H1 (cell line): Measurements from ENCODE around the gene OOEP. TPM values are rescaled to one million over a fixed set of nuclear protein-coding genes. Genes with fewer than 3 reads are reported as not detected.

ENCODE experiments used
- CTCF ChIA-PET: fragments of 300-600 bp; sonication (Branson Sonifier 250); formaldehyde crosslinking; loops from one replicate; lab custom pipeline; 2021; ENCODE audit not compliant: partially characterized antibody; lab: Charles Lee
- POLR2A ChIA-PET: fragments of 300-600 bp; sonication (Branson Sonifier 250); formaldehyde crosslinking; loops from one replicate; lab custom pipeline; 2021; ENCODE audit warnings: inconsistent platforms; ENCODE audit not compliant: partially characterized antibody; lab: Charles Lee
- DNase-seq, 2 experiments: peaks; one replicate each; pipeline versions ENCODE4 v3.0.0 to v3.0.0-alpha.2; 2010 to 2022; ENCODE audit warnings: low spot score in 2 of 2, low read depth in 1 of 2, mixed read lengths in 1 of 2
- FAIRE-seq: peaks from 2 replicates; lab custom pipeline; 2011; peaks lifted over from hg19 to GRCh38; lab: Jason Lieb, UNC
- H2AFZ ChIP-seq: 2 replicates; pipeline ENCODE4 v1.8.1; 2012; ENCODE audit warnings: low read length, inconsistent platforms
- H2AK5ac ChIP-seq: 2 replicates; pipeline ENCODE4 v1.6.1; 2013; ENCODE audit warnings: low read depth, low read length
- H2BK120ac ChIP-seq: replicated peaks from 2 replicates; pipeline ENCODE3; 2013; ENCODE audit warnings: low read depth, low read length, inconsistent platforms
- H2BK12ac ChIP-seq: 2 replicates; pipeline ENCODE4 v1.6.1; 2013; ENCODE audit warnings: low read depth, low read length
- H2BK15ac ChIP-seq: 2 replicates; pipeline ENCODE4 v1.6.1; 2013; ENCODE audit warnings: low read length
- H2BK20ac ChIP-seq: 2 replicates; pipeline ENCODE4 v1.6.1; 2013; ENCODE audit warnings: low read length
- H2BK5ac ChIP-seq: 2 replicates; pipeline ENCODE4 v1.6.1; 2013; ENCODE audit warnings: low read depth, low read length
- H3K14ac ChIP-seq: 2 replicates; pipeline ENCODE4 v1.6.1; 2013; ENCODE audit warnings: inconsistent platforms; ENCODE audit not compliant: insufficient read length
- H3K18ac ChIP-seq: 2 replicates; pipeline ENCODE4 v1.6.1; 2013; ENCODE audit warnings: low read length; ENCODE audit errors: extremely low read depth
- H3K23ac ChIP-seq: 2 replicates; pipeline ENCODE4 v1.6.1; 2013; ENCODE audit warnings: inconsistent platforms; ENCODE audit not compliant: insufficient read length
- H3K23me2 ChIP-seq: 2 replicates; pipeline ENCODE4 v1.6.1; 2013; ENCODE audit warnings: low read depth, low read length
- H3K27ac ChIP-seq: 2 replicates; pipeline ENCODE4 v1.6.1; 2011; ENCODE audit warnings: low read depth, low read length, inconsistent platforms
- H3K27me3 ChIP-seq, 4 experiments: replicated peaks in 1 of 4; 1 replicate in 1 of 4; 2 replicates in 3 of 4; pipeline versions ENCODE4 v1.6.1 to v1.8.1; 2011 to 2013; ENCODE audit warnings: low read length in 3 of 4, mild to moderate bottlenecking in 3 of 4, inconsistent platforms in 2 of 4, mixed read lengths in 2 of 4, moderate library complexity in 1 of 4; ENCODE audit not compliant: control insufficient read depth in 3 of 4, insufficient read depth in 3 of 4; ENCODE audit errors: extremely low read depth in 1 of 4
- H3K36me3 ChIP-seq, 4 experiments: 2 replicates each; pipeline versions ENCODE4 v1.6.1 to v1.8.1; 2011 to 2013; ENCODE audit warnings: mild to moderate bottlenecking in 4 of 4, low read length in 3 of 4, moderate library complexity in 2 of 4, control low read depth in 1 of 4, inconsistent platforms in 1 of 4; ENCODE audit not compliant: insufficient read depth in 4 of 4, control insufficient read depth in 2 of 4
- H3K4ac ChIP-seq: replicated peaks from 2 replicates; pipeline ENCODE3; 2013; ENCODE audit warnings: low read length, low read depth, mixed read lengths, inconsistent platforms; ENCODE audit not compliant: insufficient read length
- H3K4me1 ChIP-seq, 4 experiments: replicated peaks in 1 of 4; 1 replicate in 1 of 4; 2 replicates in 3 of 4; pipeline versions ENCODE4 v1.6.1 to v1.8.1; 2011 to 2013; ENCODE audit warnings: low read length in 3 of 4, inconsistent platforms in 2 of 4, mixed read lengths in 1 of 4; ENCODE audit not compliant: insufficient read depth in 4 of 4, control insufficient read depth in 3 of 4
- H3K4me2 ChIP-seq, 2 experiments: 2 replicates each; pipeline versions ENCODE4 v1.6.1 to v1.8.1; 2011 to 2013; ENCODE audit warnings: low read depth in 2 of 2, low read length in 2 of 2, control low read depth in 1 of 2, inconsistent platforms in 1 of 2, mild to moderate bottlenecking in 1 of 2; ENCODE audit not compliant: insufficient read depth in 1 of 2
- H3K4me3 ChIP-seq, 4 experiments: fragments of 200-600, 300-600 bp in 1 of 4; sonication (generic), shearing (Covaris generic), sonication (Bioruptor Twin) in 1 of 4; 2 replicates each; pipeline versions ENCODE4 v1.5.1 to v1.8.1; 2011 to 2016; ENCODE audit warnings: low read length in 4 of 4, low read depth in 3 of 4, control low read depth in 2 of 4, inconsistent platforms in 2 of 4, mild to moderate bottlenecking in 2 of 4, mixed read lengths in 1 of 4, moderate library complexity in 1 of 4; ENCODE audit not compliant: insufficient read depth in 2 of 4; ENCODE audit errors: extremely low read depth in 1 of 4
- H3K56ac ChIP-seq: replicated peaks from 2 replicates; pipeline ENCODE3; 2013; ENCODE audit warnings: low read depth, mild to moderate bottlenecking, mixed read lengths, low read length, inconsistent platforms; ENCODE audit not compliant: insufficient read length
- H3K79me1 ChIP-seq: 2 replicates; pipeline ENCODE4 v1.6.1; 2013; ENCODE audit warnings: low read depth, low read length, control low read depth
- H3K79me2 ChIP-seq, 2 experiments: 2 replicates each; pipeline versions ENCODE4 v1.6.1 to v1.8.1; 2012 to 2013; ENCODE audit warnings: low read length in 2 of 2, mild to moderate bottlenecking in 2 of 2, inconsistent platforms in 1 of 2; ENCODE audit not compliant: insufficient read depth in 2 of 2, control insufficient read depth in 1 of 2
- H3K9ac ChIP-seq, 4 experiments: replicated peaks in 1 of 4; 1 replicate in 1 of 4; 2 replicates in 3 of 4; pipeline versions ENCODE4 v1.6.1 to v1.8.1; 2011 to 2013; ENCODE audit warnings: low read depth in 3 of 4, low read length in 3 of 4, control low read depth in 2 of 4, mild to moderate bottlenecking in 2 of 4, moderate library complexity in 2 of 4, inconsistent platforms in 1 of 4; ENCODE audit errors: extremely low read depth in 1 of 4
- H3K9me3 ChIP-seq, 2 experiments: 2 replicates each; pipeline versions ENCODE4 v1.6.1 to v1.8.1; 2012 to 2013; ENCODE audit warnings: mild to moderate bottlenecking in 2 of 2, moderate library complexity in 2 of 2, control low read depth in 1 of 2, inconsistent platforms in 1 of 2, low read depth in 1 of 2, low read length in 1 of 2, mixed read lengths in 1 of 2; ENCODE audit not compliant: insufficient read depth in 2 of 2
- H4K20me1 ChIP-seq, 2 experiments: replicated peaks in 1 of 2; 2 replicates each; pipeline versions ENCODE3 to v1.8.1; 2011 to 2013; ENCODE audit warnings: inconsistent platforms in 2 of 2, low read length in 2 of 2, mild to moderate bottlenecking in 1 of 2; ENCODE audit not compliant: insufficient read depth in 2 of 2, control insufficient read depth in 1 of 2
- H4K5ac ChIP-seq: 2 replicates; pipeline ENCODE4 v1.6.1; 2013; ENCODE audit warnings: low read length, low read depth, mixed read lengths, inconsistent platforms; ENCODE audit not compliant: insufficient read length
- H4K8ac ChIP-seq: 2 replicates; pipeline ENCODE4 v1.8.0; 2013; ENCODE audit warnings: mild to moderate bottlenecking, moderate library complexity, low read length, inconsistent platforms; ENCODE audit not compliant: insufficient read depth; ENCODE audit errors: extremely low read depth
- H4K91ac ChIP-seq: replicated peaks from 2 replicates; pipeline ENCODE3; 2013; ENCODE audit warnings: low read length, mixed read lengths, inconsistent platforms; ENCODE audit not compliant: insufficient read length
- FOSL1 ChIP-seq: IDR thresholded peaks from 2 replicates; pipeline ENCODE4 v1.6.1; 2011; ENCODE audit warnings: mild to moderate bottlenecking, low read depth, low read length, moderate library complexity; ENCODE audit not compliant: insufficient read depth
- SRF ChIP-seq: IDR thresholded peaks from 2 replicates; pipeline ENCODE4 v1.6.1; 2011; ENCODE audit warnings: mild to moderate bottlenecking, low read depth, low read length, moderate library complexity
- WGBS, 2 experiments: shearing (Covaris generic) in 1 of 2; methylation state at CpG; one replicate each; pipeline versions ENCODE4 v1.1.6 to v1.1.7; 2013 to 2015; ENCODE audit warnings: low lambda C conversion rate in 2 of 2, mixed read lengths in 2 of 2, inconsistent platforms in 1 of 2, low coverage in 1 of 2, missing lambda C conversion rate in 1 of 2; ENCODE audit not compliant: insufficient replicate concordance in 2 of 2, insufficient coverage in 1 of 2, insufficient read length in 1 of 2; ENCODE audit errors: extremely low coverage in 1 of 2, missing lambda C conversion rate in 1 of 2; 5-methylcytosine and 5-hydroxymethylcytosine counted together
- polyA plus RNA-seq, 7 experiments: library from polyadenylated mRNA; depleted of rRNA in 3 of 7; stranded (reverse) in 5 of 7; unstranded in 2 of 7; fragments of >200 nt in 5 of 7; fragments of 200-250 nt in 2 of 7; gene quantifications; 1 replicate in 5 of 7; 2 replicates in 1 of 7; 4 replicates in 1 of 7; pipeline versions ENCODE4 v1.2.1 to v1.2.3, GENCODE V29; 2011 to 2013; ENCODE audit warnings: missing spikeins in 2 of 7, mixed read lengths in 2 of 7
- total RNA-seq: library from RNA; stranded (reverse); fragmentation: NEBNext Ultra II Directional; extraction: Animal tissue kit (Norgen Biotek cat#: 25700); gene quantifications from 2 replicates; pipeline ENCODE4 v1.2.1, GENCODE V29; 2021

The OOEP gene
- total and polyA plus RNA-seq, 2 of the 8 experiments (the other 6 are each of a cell fraction or from before 2014, with no cell fraction given) = 0.20 to 0.41 TPM

- H2AFZ ChIP-seq = no peak overlapping the region
These were observed 48.5 kb upstream of the OOEP start for GRCh38 chr6:73418081-73418741.

More at GRCh38 chr6:73418081-73418741, 48.5 kb upstream of the OOEP start:
- H3K18ac ChIP-seq = no peak overlapping the region
- H3K4me1 ChIP-seq = no peaks in the 10 kb centered on the region
- H3K56ac ChIP-seq = no peak overlapping the region
- peaks cover 0 to 1% (median 0%) of the 10 kb centered on the region in 4 experiments; a peak in 1 of 7 replicates for H3K27me3 ChIP-seq
- H3K36me3 ChIP-seq = 0 out of 8 replicates have a peak, but pooled peaks cover 0 to 2% (median 0%) of the 10 kb centered on the region in 4 experiments
- H4K20me1 ChIP-seq = no peaks in the 10 kb centered on the region
- H3K79me1 ChIP-seq = no peaks in the 10 kb centered on the region
- no peak overlapping the region for H3K4me3 ChIP-seq
- no peak overlapping the region for H2AK5ac ChIP-seq
- POLR2A ChIA-PET = interaction anchor here (2.2 kb wide), 1 partner anchor 43 kb away, joined by 4 read pairs; the partner anchor contains the start of gene MTO1
- no peak overlapping the region for H3K4ac ChIP-seq
- H2BK120ac ChIP-seq = no peak overlapping the region
- no peak overlapping the region for H3K9ac ChIP-seq
- no peak overlapping the region for H4K5ac ChIP-seq
- 86% methylated on average over 11 of the region's 11 CpGs; no CpG with 5 or more reads in 1 of the 2 experiments for WGBS, 2 experiments
- H4K91ac ChIP-seq = no peak overlapping the region
- DNase-seq (no peak), FAIRE-seq (no peak)
- no peak overlapping the region for H2BK12ac ChIP-seq
- CTCF ChIA-PET = no interaction called here
- no peak overlapping the region for H2BK15ac ChIP-seq
- H3K27ac ChIP-seq = no peak overlapping the region
- H2BK20ac ChIP-seq = no peak overlapping the region
- no peaks in the 10 kb centered on the region for H3K23me2 ChIP-seq
- no peak overlapping the region for H4K8ac ChIP-seq
- H3K9me3 ChIP-seq = no peaks in the 10 kb centered on the region
- TF ChIP-seq SRF (no peak), FOSL1 (no peak)
- no peak overlapping the region for H3K23ac ChIP-seq
- H3K14ac ChIP-seq = no peak overlapping the region
- H3K4me2 ChIP-seq = no peak overlapping the region
- no peak overlapping the region for H2BK5ac ChIP-seq
- no peaks in the 10 kb centered on the region for H3K79me2 ChIP-seq
